ENCODE results near the gene PNLIPRP1.

- no peak for TF ChIP-seq CTCF (IDR thresholded peaks at IDR 0.05)
- TF ChIP-seq POLR2A (IDR thresholded peaks at IDR 0.05), result no peak
Observed at GRCh38 chr10:116610443-116611152, 19.8 kb downstream of the PNLIPRP1 start.
